CD4-positive, alpha-beta memory T cell (primary cell): ENCODE results near the gene ROM1. TPM values are rescaled to one million over a fixed set of nuclear protein-coding genes. Genes with fewer than 3 reads are reported as not detected.
"Not testable (repeated sequence)": the region's sequence is repeated elsewhere in the genome, so short reads cannot be mapped to it uniquely, and the experiment has no call there.

Experiments
- CTCF ChIA-PET: fragments of 350-600 bp; sonication (Branson Sonifier 250); formaldehyde crosslinking; loops from one replicate; lab custom pipeline; 2021; ENCODE audit warnings: inconsistent platforms; ENCODE audit not compliant: partially characterized antibody; lab: Charles Lee
- POLR2A ChIA-PET: fragments of 350-600 bp; sonication (Branson Sonifier 250); formaldehyde crosslinking; loops from one replicate; lab custom pipeline; 2021; ENCODE audit not compliant: partially characterized antibody; lab: Charles Lee
- DNase-seq, 5 donors: peaks; one replicate each; pipeline versions ENCODE4 v3.0.0 to v3.0.0-alpha.2; 2020 to 2022; ENCODE audit warnings: mixed read lengths in 1 of 5
- H3K27ac ChIP-seq: one replicate; pipeline ENCODE4 v1.7.0; 2013; ENCODE audit warnings: low read depth, low read length
- H3K27me3 ChIP-seq: 2 replicates; pipeline ENCODE4 v1.7.0; 2013; ENCODE audit warnings: mild to moderate bottlenecking, low read length, moderate library complexity; ENCODE audit not compliant: insufficient read depth
- H3K36me3 ChIP-seq: 2 replicates; pipeline ENCODE4 v1.7.0; 2013; ENCODE audit warnings: mild to moderate bottlenecking, low read length, moderate library complexity; ENCODE audit not compliant: insufficient read depth
- H3K4me1 ChIP-seq: 2 replicates; pipeline ENCODE4 v1.7.0; 2013; ENCODE audit warnings: mild to moderate bottlenecking, low read length, moderate library complexity; ENCODE audit not compliant: insufficient read depth
- H3K4me3 ChIP-seq, 2 donors: one replicate each; pipeline ENCODE4 v1.7.0; 2013; ENCODE audit warnings: low read length in 2 of 2, mild to moderate bottlenecking in 1 of 2
- H3K9me3 ChIP-seq, 2 donors: one replicate each; pipeline ENCODE4 v1.7.0; 2013; ENCODE audit warnings: low read length in 2 of 2, control low read depth in 1 of 2; ENCODE audit not compliant: control insufficient read depth in 1 of 2
- H3K27ac Mint-ChIP-seq, 7 donors: one replicate each; pipeline ENCODE4 v1.8.0; 2020 to 2021; ENCODE audit warnings: mixed read lengths in 7 of 7, mild to moderate bottlenecking in 6 of 7, inconsistent platforms in 3 of 7, moderate library complexity in 3 of 7
- H3K27me3 Mint-ChIP-seq, 2 donors: one replicate each; pipeline ENCODE4 v1.8.0; 2020 to 2021; ENCODE audit warnings: mixed read lengths in 2 of 2
- H3K36me3 Mint-ChIP-seq, 2 donors: one replicate each; pipeline ENCODE4 v1.8.0; 2020 to 2021; ENCODE audit warnings: mixed read lengths in 2 of 2, inconsistent platforms in 1 of 2, mild to moderate bottlenecking in 1 of 2
- H3K4me1 Mint-ChIP-seq, 4 donors: one replicate each; pipeline ENCODE4 v1.8.0; 2020 to 2021; ENCODE audit warnings: mixed read lengths in 4 of 4, mild to moderate bottlenecking in 1 of 4
- H3K4me3 Mint-ChIP-seq, 8 donors: one replicate each; pipeline ENCODE4 v1.8.0; 2020 to 2021; ENCODE audit warnings: mixed read lengths in 8 of 8, mild to moderate bottlenecking in 7 of 8, moderate library complexity in 6 of 8, inconsistent platforms in 3 of 8
- H3K9me3 Mint-ChIP-seq, 8 donors: one replicate each; pipeline ENCODE4 v1.8.0; 2020 to 2021; ENCODE audit warnings: mixed read lengths in 8 of 8, mild to moderate bottlenecking in 5 of 8, inconsistent platforms in 3 of 8, moderate library complexity in 1 of 8
- intact Hi-C: fragments of 100-400 bp; cut with micrococcal nuclease; formaldehyde crosslinking; loops from one replicate; pipeline ENCODE4 v1.15.1; 2023
- polyA plus RNA-seq, 2 donors: library from polyadenylated mRNA; unstranded; fragments of 300-500 nt; fragmentation: Illumina TruSeq; gene quantifications; one replicate each; pipeline ENCODE4 v1.2.3, GENCODE V29; 2021
- total RNA-seq, 2 experiments: library from RNA; stranded (reverse); gene quantifications; one replicate each; pipeline ENCODE4 v1.2.3, GENCODE V29; 2021

Gene ROM1
- total and polyA plus RNA-seq, 4 experiments from 2014 or later: 0.98 to 1.9 (median 1.3) TPM

DNA sequence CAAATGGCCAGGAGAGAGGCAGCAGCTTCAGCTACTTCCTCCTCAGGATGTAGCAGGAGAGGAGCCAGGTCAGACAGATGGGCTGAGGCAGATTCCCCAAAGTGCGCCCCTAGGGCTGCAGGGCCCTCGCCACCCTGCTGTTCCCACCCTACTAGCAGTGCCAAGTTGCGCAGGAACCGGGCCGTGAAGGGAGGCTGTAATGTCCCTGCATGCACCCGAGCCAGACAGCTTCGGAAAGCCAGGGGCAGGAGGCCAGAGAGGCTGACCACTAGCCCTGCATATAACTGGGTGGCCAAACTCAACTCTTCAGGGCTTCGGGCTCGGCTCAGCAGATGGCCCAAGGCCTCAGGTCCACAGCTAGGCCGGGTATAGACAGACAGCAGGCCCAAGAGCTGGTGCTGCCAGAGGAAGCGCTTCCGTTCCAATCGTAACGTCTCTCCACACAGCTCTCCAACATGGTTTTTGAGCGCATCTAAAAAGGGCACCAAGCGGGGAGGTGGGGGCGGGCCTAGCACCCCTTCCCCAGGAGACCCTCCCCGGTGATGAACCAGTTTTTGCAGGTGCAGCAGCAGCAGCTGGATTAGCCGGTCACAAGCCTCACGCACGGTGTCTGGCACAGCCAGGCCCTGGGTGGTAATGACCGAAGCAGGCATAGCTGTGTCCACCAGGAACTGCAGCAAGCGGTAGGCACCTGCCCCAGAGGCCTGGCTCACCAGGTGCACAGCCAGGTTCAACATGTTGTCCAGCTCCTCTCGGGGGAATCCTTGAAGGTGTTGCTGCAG lies 35.3 kb downstream of the ROM1 start:
- peaks cover 0 to 36% of the 10 kb centered on the region in 2 donors for H3K36me3 Mint-ChIP-seq
- H3K4me1 Mint-ChIP-seq: peaks cover 19 to 63% (median 35%) of the 10 kb centered on the region in 4 donors
- no peaks in the 10 kb centered on the region for H3K27me3 Mint-ChIP-seq
- no peak overlapping the region for H3K4me3 ChIP-seq
- ChIA-PET CTCF (interaction anchor here (1.1 to 2.1 kb wide), 5 partner anchors 16 to 56 kb away, joined by 3 to 8 read pairs (median 5); partner anchors contain the start of genes C11orf98 and CSKMT), POLR2A (interaction anchor here (0.7 to 11.8 kb wide), 17 partner anchors 12 to 207 kb away, joined by 3 to 162 read pairs (median 6); partner anchors contain the start of genes B3GAT3, C11orf98, CSKMT and EEF1G)
- no peaks in the 10 kb centered on the region for H3K9me3 ChIP-seq
- intact Hi-C loops: no loop called here
- DNase-seq: no peak
- H3K9me3 Mint-ChIP-seq: peaks cover 0 to 2% (median 0%) of the 10 kb centered on the region in 8 donors
- H3K27ac ChIP-seq: no peak overlapping the region
- peak overlapping the region in 1 of 7 donors; percentile 40 for H3K27ac Mint-ChIP-seq
- peaks cover 18% of the 10 kb centered on the region for H3K36me3 ChIP-seq
- H3K4me3 Mint-ChIP-seq: no peak overlapping the region
- peaks cover 48% of the 10 kb centered on the region for H3K4me1 ChIP-seq
- no peaks in the 10 kb centered on the region for H3K27me3 ChIP-seq

DNA sequence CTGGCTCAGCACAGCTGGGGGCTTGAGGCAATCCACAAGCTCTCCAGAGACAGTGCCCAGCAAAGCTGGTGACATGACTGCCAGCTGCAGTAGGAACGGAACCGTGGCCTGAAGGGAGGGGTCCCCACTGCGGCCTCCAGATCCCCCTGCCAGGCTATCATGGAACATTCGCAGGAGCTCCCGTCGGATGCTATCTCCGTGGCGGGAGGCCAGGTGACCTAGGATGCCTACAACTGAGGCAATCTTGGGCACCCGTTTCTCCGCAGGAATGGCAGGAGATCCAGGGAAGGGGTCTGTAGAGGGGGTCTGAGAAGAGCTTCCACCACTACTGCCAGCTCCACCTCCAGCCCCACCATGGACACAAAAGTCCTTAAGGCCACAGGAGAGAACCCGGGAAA lies 35.9 kb downstream of the ROM1 start:
- Mint-ChIP-seq H3K4me3 (peak overlapping the region in 2 of 8 donors; percentile 17 to 39), H3K27ac (peak overlapping the region in 1 of 7 donors; percentile 66), H3K4me1 (peaks cover 21 to 67% (median 38%) of the 10 kb centered on the region in 4 donors), H3K27me3 (no peaks in the 10 kb centered on the region), H3K36me3 (peaks cover 0 to 39% of the 10 kb centered on the region in 2 donors), H3K9me3 (peaks cover 0 to 6% (median 0%) of the 10 kb centered on the region in 8 donors)
- ChIA-PET CTCF (interaction anchor here (0.5 to 2.1 kb wide), 5 partner anchors 16 to 233 kb away, joined by 3 to 8 read pairs (median 5); partner anchors contain the start of genes C11orf98 and CSKMT), POLR2A (interaction anchor here (0.8 to 11.8 kb wide), 14 partner anchors 13 to 207 kb away, joined by 3 to 162 read pairs (median 8); partner anchors contain the start of genes B3GAT3, C11orf98, CSKMT and EEF1G)
- H3K27me3 ChIP-seq: no peaks in the 10 kb centered on the region
- intact Hi-C loops: no loop called here
- H3K4me1 ChIP-seq: peaks cover 48% of the 10 kb centered on the region
- no peaks in the 10 kb centered on the region for H3K9me3 ChIP-seq
- no peak for DNase-seq
- H3K4me3 ChIP-seq: no peak overlapping the region
- H3K36me3 ChIP-seq: peaks cover 18% of the 10 kb centered on the region
- H3K27ac ChIP-seq: no peak overlapping the region

DNA sequence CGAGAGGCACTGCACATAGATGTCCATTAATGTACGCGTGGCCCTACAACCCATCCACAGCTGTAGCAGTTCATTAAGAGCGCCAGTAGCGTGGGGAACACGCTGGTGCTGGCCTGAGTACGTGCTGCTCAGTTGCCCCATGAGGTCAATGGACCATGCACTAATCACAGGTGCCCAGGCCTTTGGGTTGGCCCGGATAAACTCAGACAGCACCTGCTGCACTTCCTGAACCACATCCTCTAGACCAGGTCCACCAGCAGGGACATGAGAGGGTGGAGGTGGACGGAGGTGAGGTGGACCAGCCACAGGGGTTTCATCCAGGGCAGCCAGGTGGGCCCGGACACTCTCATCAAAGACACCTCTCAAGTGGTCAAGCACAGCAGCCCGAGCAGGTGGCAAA lies 36.4 kb downstream of the ROM1 start:
- Histone ChIP-seq H3K27me3 (no peaks in the 10 kb centered on the region), H3K36me3 (peaks cover 18% of the 10 kb centered on the region), H3K27ac (no peak overlapping the region), H3K4me1 (peaks cover 45% of the 10 kb centered on the region), H3K4me3 (no peak overlapping the region), H3K9me3 (no peaks in the 10 kb centered on the region)
- intact Hi-C loops: no loop called here
- ChIA-PET CTCF (interaction anchor here (0.5 to 2.1 kb wide), 6 partner anchors 8 to 232 kb away, joined by 3 to 8 read pairs (median 4); partner anchors contain the start of genes C11orf98 and CSKMT), POLR2A (interaction anchor here (1.1 to 11.8 kb wide), 10 partner anchors 13 to 105 kb away, joined by 3 to 162 read pairs (median 10); partner anchors contain the start of genes B3GAT3, C11orf98, CSKMT and EEF1G)
- Mint-ChIP-seq H3K27ac (peak overlapping the region in 3 of 7 donors; percentile 29 to 83 (median 55)), H3K4me1 (peaks cover 20 to 63% (median 38%) of the 10 kb centered on the region in 4 donors), H3K9me3 (peaks cover 0 to 6% (median 0%) of the 10 kb centered on the region in 8 donors), H3K4me3 (peak overlapping the region in 1 of 8 donors; percentile 30), H3K27me3 (no peaks in the 10 kb centered on the region), H3K36me3 (peaks cover 0 to 36% of the 10 kb centered on the region in 2 donors)
- no peak for DNase-seq

GRCh38 chr11:62650283-62650682 lies 37.2 kb downstream of the ROM1 start:
- H3K27ac Mint-ChIP-seq: peak overlapping the region in 3 of 7 donors; percentile 55 to 82 (median 78)
- DNase-seq, intact Hi-C loops, H3K27ac ChIP-seq, H3K4me3 ChIP-seq, H3K27me3 ChIP-seq, H3K9me3 Mint-ChIP-seq, H3K27me3 Mint-ChIP-seq, H3K9me3 ChIP-seq: not testable (repeated sequence)
- H3K36me3 Mint-ChIP-seq: peaks cover 0 to 33% of the 10 kb centered on the region in 2 donors
- H3K36me3 ChIP-seq: peaks cover 18% of the 10 kb centered on the region
- H3K4me3 Mint-ChIP-seq: peak overlapping the region in 1 of 8 donors; percentile 20
- ChIA-PET POLR2A (interaction anchor here (1.1 to 11.8 kb wide), 7 partner anchors 14 to 189 kb away, joined by 4 to 162 read pairs (median 5); partner anchors contain the start of genes C11orf98, CSKMT, EEF1G and TUT1), CTCF (interaction anchor here (1.1 to 1.8 kb wide), 4 partner anchors 9 to 226 kb away, joined by 3 read pairs; partner anchors contain the start of genes C11orf98 and CSKMT)
- H3K4me1 Mint-ChIP-seq: peaks cover 17 to 57% (median 32%) of the 10 kb centered on the region in 4 donors
- peaks cover 37% of the 10 kb centered on the region for H3K4me1 ChIP-seq

- peaks cover 24% of the 10 kb centered on the region for H3K4me1 ChIP-seq
- peak overlapping the region; percentile 86 to 94 (median 92) for H3K4me3 Mint-ChIP-seq
- H3K27me3 ChIP-seq: no peaks in the 10 kb centered on the region
- H3K4me3 ChIP-seq: peak overlapping the region; percentile 92 to 97
- peak overlapping the region; percentile 93 for H3K27ac ChIP-seq
- DNase-seq: peak in 3 of 5 donors; percentile 54 to 83 (median 68)
- ChIA-PET CTCF (interaction anchor here (0.8 to 3.5 kb wide), 7 partner anchors 12 to 109 kb away, joined by 3 to 24 read pairs (median 3); partner anchors contain the start of genes B3GAT3, C11orf98, CSKMT and MTA2), POLR2A (interaction anchor here (0.8 to 2.8 kb wide), 34 partner anchors 8 to 260 kb away, joined by 3 to 125 read pairs (median 6); partner anchors contain the start of genes B3GAT3, C11orf98, CSKMT and EEF1G)
- peaks cover 13 to 40% (median 22%) of the 10 kb centered on the region in 4 donors for H3K4me1 Mint-ChIP-seq
- H3K9me3 ChIP-seq: no peaks in the 10 kb centered on the region
- peaks cover 0 to 6% (median 0%) of the 10 kb centered on the region in 8 donors for H3K9me3 Mint-ChIP-seq
- H3K27ac Mint-ChIP-seq: peak overlapping the region; percentile 78 to 100 (median 94)
- H3K36me3 ChIP-seq: peaks cover 18% of the 10 kb centered on the region
- no peaks in the 10 kb centered on the region for H3K27me3 Mint-ChIP-seq
- intact Hi-C loops: loop anchor here (1.0 to 2.0 kb wide), 5 partner anchors 13 to 61 kb away; partner anchors contain the start of genes C11orf98, CSKMT, TUT1 and UBXN1
- peaks cover 0 to 25% of the 10 kb centered on the region in 2 donors for H3K36me3 Mint-ChIP-seq
Measured at GRCh38 chr11:62652161-62653006, 39.3 kb downstream of the ROM1 start.

- peaks cover 0 to 6% (median 0%) of the 10 kb centered on the region in 8 donors for H3K9me3 Mint-ChIP-seq
- peaks cover 5% of the 10 kb centered on the region for H3K36me3 ChIP-seq
- no peaks in the 10 kb centered on the region for H3K27me3 ChIP-seq
- peaks cover 0 to 22% of the 10 kb centered on the region in 2 donors for H3K36me3 Mint-ChIP-seq
- DNase-seq: no peak
- ChIA-PET POLR2A (interaction anchor here (1.4 to 4.5 kb wide), 9 partner anchors 8 to 261 kb away, joined by 3 to 65 read pairs (median 11); partner anchors contain the start of genes B3GAT3, C11orf98, CSKMT and GANAB), CTCF (interaction anchor here (1.7 to 3.5 kb wide), 3 partner anchors 11 to 55 kb away, joined by 4 to 24 read pairs (median 4); partner anchors contain the start of genes C11orf98 and CSKMT)
- H3K27ac Mint-ChIP-seq: peak overlapping the region in 5 of 7 donors; percentile 59 to 100 (median 70)
- no peaks in the 10 kb centered on the region for H3K9me3 ChIP-seq
- H3K27ac ChIP-seq: no peak overlapping the region
- peaks cover 13 to 40% (median 22%) of the 10 kb centered on the region in 4 donors for H3K4me1 Mint-ChIP-seq
- no peaks in the 10 kb centered on the region for H3K27me3 Mint-ChIP-seq
- intact Hi-C loops: no loop called here
- H3K4me1 ChIP-seq: peaks cover 21% of the 10 kb centered on the region
- H3K4me3 Mint-ChIP-seq: peak overlapping the region; percentile 30 to 70 (median 56)
- no peak overlapping the region for H3K4me3 ChIP-seq
Measured at GRCh38 chr11:62654297-62654696, 41.2 kb downstream of the ROM1 start.
